ENCODE measurements around the gene MYO3B.
A peak's percentile ranks its signal among the peaks of the same experiment; 100 is the strongest.

The MYO3B gene

DNA sequence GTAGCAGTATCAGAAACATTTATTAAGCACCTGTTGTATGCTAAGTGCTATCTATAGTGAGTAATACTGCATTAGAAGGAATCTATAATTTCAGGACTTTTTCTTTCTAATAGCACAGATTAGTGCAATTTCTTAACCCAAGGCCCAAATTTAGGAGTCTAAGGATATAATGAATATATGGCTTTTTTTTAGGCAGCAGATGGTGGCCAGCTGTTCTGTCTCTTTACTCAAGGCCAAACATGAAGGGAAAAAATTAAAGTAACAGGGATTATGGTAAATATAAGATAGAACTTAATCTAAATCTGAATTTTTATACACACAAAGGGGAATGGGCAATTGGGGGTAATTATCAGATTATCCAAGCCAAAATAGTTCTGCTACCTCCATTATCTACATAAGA lies 306.6 kb downstream of the MYO3B start:
- TF ChIP-seq, protein P1, sequence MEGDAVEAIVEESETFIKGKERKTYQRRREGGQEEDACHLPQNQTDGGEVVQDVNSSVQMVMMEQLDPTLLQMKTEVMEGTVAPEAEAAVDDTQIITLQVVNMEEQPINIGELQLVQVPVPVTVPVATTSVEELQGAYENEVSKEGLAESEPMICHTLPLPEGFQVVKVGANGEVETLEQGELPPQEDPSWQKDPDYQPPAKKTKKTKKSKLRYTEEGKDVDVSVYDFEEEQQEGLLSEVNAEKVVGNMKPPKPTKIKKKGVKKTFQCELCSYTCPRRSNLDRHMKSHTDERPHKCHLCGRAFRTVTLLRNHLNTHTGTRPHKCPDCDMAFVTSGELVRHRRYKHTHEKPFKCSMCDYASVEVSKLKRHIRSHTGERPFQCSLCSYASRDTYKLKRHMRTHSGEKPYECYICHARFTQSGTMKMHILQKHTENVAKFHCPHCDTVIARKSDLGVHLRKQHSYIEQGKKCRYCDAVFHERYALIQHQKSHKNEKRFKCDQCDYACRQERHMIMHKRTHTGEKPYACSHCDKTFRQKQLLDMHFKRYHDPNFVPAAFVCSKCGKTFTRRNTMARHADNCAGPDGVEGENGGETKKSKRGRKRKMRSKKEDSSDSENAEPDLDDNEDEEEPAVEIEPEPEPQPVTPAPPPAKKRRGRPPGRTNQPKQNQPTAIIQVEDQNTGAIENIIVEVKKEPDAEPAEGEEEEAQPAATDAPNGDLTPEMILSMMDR (IDR thresholded peaks at IDR 0.05; ENCODE audit: low read depth, low read length), result no peak

DNA sequence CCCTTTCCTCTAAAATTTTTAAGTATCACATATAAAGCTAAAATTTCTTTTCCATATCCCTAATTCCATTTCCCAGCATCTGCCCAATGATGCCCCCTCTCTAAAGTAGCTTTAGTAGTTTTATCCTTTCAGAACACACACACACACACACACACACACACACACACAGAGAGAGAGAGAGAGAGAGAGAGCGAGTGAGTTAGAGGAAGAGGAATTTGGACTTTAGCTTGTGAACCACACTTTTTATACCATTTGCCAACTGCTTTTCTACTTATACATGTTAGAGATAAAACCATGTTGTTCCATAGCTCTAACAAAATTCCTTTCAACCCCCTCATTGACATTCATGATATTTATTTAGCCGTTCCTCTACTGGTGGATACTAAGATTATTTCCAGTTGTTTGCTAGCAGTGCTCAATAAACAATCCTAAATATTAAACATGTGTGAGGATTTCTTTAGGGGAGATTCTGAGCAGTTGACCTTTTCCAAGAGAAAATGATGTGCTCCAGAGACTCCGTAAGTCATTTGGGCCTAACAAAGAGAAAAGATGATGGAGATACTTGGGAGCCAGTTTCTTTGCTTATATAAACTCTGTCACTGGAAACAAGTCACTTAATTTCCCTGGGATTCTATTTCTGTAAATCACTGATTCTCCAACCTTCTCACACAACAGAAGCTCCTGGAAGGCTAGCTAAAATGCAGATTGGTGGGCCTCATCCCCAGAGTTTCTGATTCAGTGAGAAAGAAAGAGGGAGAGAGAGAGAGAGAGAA lies 307.5 kb downstream of the MYO3B start:
- no peak overlapping the region for H3K4me3 ChIP-seq (replicated peaks in 1 of 2; ENCODE audit: low read depth in 2 of 2, low read length in 2 of 2)
- DNase-seq (ENCODE audit: low read depth in 2 of 2), result no peak
- TF ChIP-seq, protein P1 (IDR thresholded peaks at IDR 0.05; ENCODE audit: low read depth, low read length), result no peak

More for the DNA sequence above, 306.6 kb downstream of the MYO3B start:
- no peak for DNase-seq (ENCODE audit: low read depth in 2 of 2)
- H3K4me3 ChIP-seq (replicated peaks in 1 of 2; ENCODE audit: low read depth in 2 of 2, low read length in 2 of 2), result no peak overlapping the region

DNA sequence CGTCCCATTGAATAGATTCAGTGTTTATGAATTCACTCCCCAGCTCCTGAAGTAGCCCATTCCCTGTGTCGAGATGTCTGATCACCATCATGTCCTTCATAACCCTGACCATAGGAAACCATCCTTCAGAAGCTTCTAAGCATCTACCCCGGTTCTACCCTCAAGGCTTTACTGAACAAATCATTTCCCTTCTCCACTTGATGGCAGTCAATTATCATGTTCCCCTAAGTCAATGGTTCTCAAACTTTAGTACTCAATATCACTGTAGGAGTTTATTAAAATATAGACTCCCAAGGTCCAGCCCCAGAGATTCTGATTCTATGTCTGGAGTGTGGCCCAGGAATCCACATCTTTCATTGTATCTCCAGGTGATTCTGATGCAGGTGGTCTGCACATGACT lies 308.8 kb downstream of the MYO3B start:
- DNase-seq (ENCODE audit: low read depth in 2 of 2), result peak in 1 of 2 donors; percentile 11
- H3K4me3 ChIP-seq (replicated peaks in 1 of 2; ENCODE audit: low read depth in 2 of 2, low read length in 2 of 2), result no peak overlapping the region
- TF ChIP-seq, protein P1 (IDR thresholded peaks at IDR 0.05; ENCODE audit: low read depth, low read length), result no peak

DNA sequence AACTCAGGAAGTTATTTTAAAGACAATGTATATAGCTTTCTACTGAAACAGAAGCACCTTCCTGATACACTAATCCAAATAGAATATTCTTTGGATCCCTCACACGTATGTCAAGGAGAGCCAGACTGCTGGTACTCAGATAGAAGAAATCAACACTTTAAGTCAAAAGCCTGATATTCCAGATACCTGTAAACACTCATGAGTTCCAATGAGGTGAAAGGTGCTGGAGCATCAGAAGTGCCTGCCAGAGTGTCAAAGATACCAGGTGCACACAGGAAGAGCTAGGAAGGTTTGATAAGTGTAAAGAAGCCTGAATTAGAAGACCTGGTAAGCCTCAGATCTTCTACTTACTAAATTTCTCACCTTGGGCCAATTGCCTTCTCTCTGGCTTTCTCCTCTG lies 310.9 kb downstream of the MYO3B start:
- no peak overlapping the region for H3K4me3 ChIP-seq (replicated peaks in 1 of 2; ENCODE audit: low read depth in 2 of 2, low read length in 2 of 2)
- no peak for DNase-seq (ENCODE audit: low read depth in 2 of 2)
- TF ChIP-seq, protein P1 (IDR thresholded peaks at IDR 0.05; ENCODE audit: low read depth, low read length), result no peak

DNA sequence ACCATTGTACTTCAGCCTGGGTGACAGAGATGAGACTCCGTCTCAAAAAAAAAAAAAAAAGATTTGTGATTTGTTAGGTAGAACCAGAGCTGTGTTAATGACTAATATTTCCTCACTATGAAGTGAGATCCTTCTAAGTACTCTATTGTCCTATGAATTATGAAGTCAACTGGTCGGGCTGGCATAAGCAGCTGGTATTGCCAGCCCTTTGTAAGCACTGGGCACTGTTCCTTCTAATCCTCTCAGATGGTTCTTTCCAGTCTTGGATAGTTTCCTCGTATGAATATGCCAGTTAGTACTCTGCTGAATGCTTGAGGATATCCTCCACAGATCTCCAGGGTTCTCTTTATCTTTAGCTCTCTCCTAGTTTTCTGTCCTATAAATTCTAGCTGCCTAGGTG lies 314.1 kb downstream of the MYO3B start:
- TF ChIP-seq, protein P1 (IDR thresholded peaks at IDR 0.05; ENCODE audit: low read depth, low read length), result no peak
- DNase-seq (ENCODE audit: low read depth in 2 of 2), result no peak
- no peak overlapping the region for H3K4me3 ChIP-seq (replicated peaks in 1 of 2; ENCODE audit: low read depth in 2 of 2, low read length in 2 of 2)

DNA sequence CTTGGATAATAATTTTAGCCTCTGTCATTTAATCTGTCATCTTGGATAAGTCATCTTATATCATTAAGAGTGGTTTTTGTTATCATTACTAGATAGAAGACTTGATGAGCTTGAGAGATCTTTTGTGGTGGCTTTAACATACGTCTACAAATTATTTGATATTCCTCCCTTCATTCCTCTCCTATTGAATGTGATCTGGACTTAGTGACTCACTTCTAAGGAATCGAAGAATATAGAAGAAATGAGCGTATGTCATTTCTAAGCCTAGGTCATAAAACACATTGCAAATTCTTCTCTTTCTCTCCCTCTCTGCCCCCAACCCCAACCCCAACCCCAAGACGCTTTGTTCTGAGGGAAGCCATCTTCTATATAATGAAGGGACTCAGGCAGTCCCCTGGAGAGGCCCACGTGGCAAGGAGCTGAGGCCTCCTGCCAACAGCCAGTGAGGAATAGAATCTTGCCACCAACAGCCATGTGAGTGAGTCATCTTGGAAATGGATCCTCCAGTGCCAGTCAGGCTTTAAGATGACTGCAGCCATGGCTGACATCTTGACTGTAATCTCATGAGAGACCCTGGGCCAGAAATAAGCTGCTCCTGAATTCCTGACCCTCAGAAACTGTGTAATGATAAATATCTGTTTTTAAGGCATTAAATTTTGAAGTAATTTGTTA lies 315.6 kb downstream of the MYO3B start:
- peak in 1 of 2 donors; percentile 6 for DNase-seq (ENCODE audit: low read depth in 2 of 2)
- no peak overlapping the region for H3K4me3 ChIP-seq (replicated peaks in 1 of 2; ENCODE audit: low read depth in 2 of 2, low read length in 2 of 2)
- TF ChIP-seq, protein P1 (IDR thresholded peaks at IDR 0.05; ENCODE audit: low read depth, low read length), result no peak

Data from cardiac fibroblast (primary cell).